Spleen (tissue), 11 donors: ENCODE data around the gene SPATS2. TPM values are rescaled to one million over a fixed set of nuclear protein-coding genes. Genes with fewer than 3 reads are reported as not detected.

Experiments
- DNase-seq: peaks from one replicate; pipeline ENCODE4 v3.0.0-alpha.2; 2020
- H3K27ac ChIP-seq, 8 donors: fragments of 200-600 bp; sonication (generic) in 7 of 8; 1 replicate in 4 of 8; 2 replicates in 4 of 8; pipeline versions ENCODE4 v1.5.0 to v1.8.0; 2016 to 2021; ENCODE audit warnings: inconsistent platforms in 4 of 8, mild to moderate bottlenecking in 4 of 8, moderate library complexity in 1 of 8
- H3K27me3 ChIP-seq, 7 donors: fragments of 200-600 bp; sonication (generic) in 6 of 7; replicated peaks in 1 of 7; 1 replicate in 4 of 7; 2 replicates in 3 of 7; pipeline versions ENCODE4 v1.5.0 to v1.8.0; 2016 to 2021; ENCODE audit warnings: inconsistent platforms in 3 of 7, mild to moderate bottlenecking in 1 of 7
- H3K36me3 ChIP-seq, 6 donors: fragments of 200-600 bp; sonication (generic) in 5 of 6; 1 replicate in 4 of 6; 2 replicates in 2 of 6; pipeline versions ENCODE4 v1.5.0 to v1.8.0; 2016 to 2021; ENCODE audit warnings: inconsistent platforms in 2 of 6
- H3K4me1 ChIP-seq, 6 donors: fragments of 200-600 bp; sonication (generic) in 5 of 6; 1 replicate in 3 of 6; 2 replicates in 3 of 6; pipeline versions ENCODE4 v1.5.0 to v1.8.0; 2016 to 2021; ENCODE audit warnings: inconsistent platforms in 3 of 6
- H3K4me3 ChIP-seq, 8 donors: fragments of 200-600 bp; sonication (generic) in 7 of 8; 1 replicate in 4 of 8; 2 replicates in 4 of 8; pipeline versions ENCODE4 v1.5.0 to v1.8.0; 2016 to 2021; ENCODE audit warnings: inconsistent platforms in 4 of 8, mild to moderate bottlenecking in 4 of 8, moderate library complexity in 2 of 8
- H3K9me3 ChIP-seq, 8 donors: fragments of 200-600 bp; sonication (generic) in 7 of 8; 1 replicate in 4 of 8; 2 replicates in 4 of 8; pipeline versions ENCODE4 v1.5.0 to v1.8.0; 2016 to 2021; ENCODE audit warnings: inconsistent platforms in 4 of 8
- CTCF ChIP-seq, 11 experiments: fragments of 200-600 bp in 7 of 11; fragments of 450-650 bp in 4 of 11; sonication (generic) in 4 of 11; IDR thresholded peaks in 8 of 11; conservative IDR thresholded peaks in 3 of 11; 1 replicate in 7 of 11; 2 replicates in 4 of 11; pipeline versions ENCODE4 v1.4.0 to v1.8.0; 2016 to 2021; ENCODE audit warnings: antibody characterized with exemption in 11 of 11, inconsistent platforms in 4 of 11, mild to moderate bottlenecking in 1 of 11
- POLR2A ChIP-seq, 3 donors: fragments of 450-650 bp; IDR thresholded peaks; one replicate each; pipeline ENCODE4 v1.5.1; 2017; ENCODE audit warnings: antibody characterized with exemption in 3 of 3, mild to moderate bottlenecking in 1 of 3
- POLR2AphosphoS5 ChIP-seq, 3 donors: sonication (generic); formaldehyde crosslinking; IDR thresholded peaks; one replicate each; pipeline ENCODE4 v1.5.1; 2017; ENCODE audit warnings: antibody characterized with exemption in 3 of 3
- WGBS, 5 donors: extraction: QIAGEN DNeasy Blood & Tissue Kit in 3 of 5; methylation state at CpG; one replicate each; pipeline versions ENCODE4 v1.1.5 to v1.1.7; 2013 to 2018; 5-methylcytosine and 5-hydroxymethylcytosine counted together
- intact Hi-C: fragments of 100-400 bp; cut with DNase I; formaldehyde crosslinking; loops from one replicate; pipeline ENCODE4 v1.15.0; 2023; ENCODE audit warnings: low total_unique reads
- polyA plus RNA-seq, 3 donors: library from polyadenylated mRNA; stranded (reverse); fragments of 200-250 nt; gene quantifications; one replicate each; pipeline ENCODE4 v1.2.1, GENCODE V29; 2013
- total RNA-seq, 7 donors: library from RNA; depleted of rRNA in 3 of 7; stranded (reverse); fragments of >200 nt in 3 of 7; fragmentation: NEBNext Ultra II Directional in 4 of 7; extraction: Animal tissue kit (Norgen Biotek cat#: 25700) in 4 of 7; gene quantifications; one replicate each; pipeline versions ENCODE4 v1.1.0 to v1.2.1, GENCODE V29; 2016 to 2021
- donor health status: healthy with polysubstance abuse.
- donor health status: DM: no; HTN: no; CAD: no; lungs with moderate emphysema.
- donor health status: DM: no; HTN: no; CAD: no.
- donor health status: Bipolar disorder and iron deficiency.
- donor health status: healthy.
- donor health status: DM: no; HTN: no; CAD: no.
- donor health status: DM: yes; HTN: yes; CAD: no.

SPATS2 gene
- total and polyA plus RNA-seq, 10 donors, result 7.1 to 27.0 (median 19.0) TPM

GRCh38 chr12:49552899-49553298 lies 185.6 kb downstream of the SPATS2 start:
- 82 to 94% (median 88%) methylated on average over 8 of the region's 8 CpGs for WGBS, 5 donors
- intact Hi-C loops, result no loop called here
- Histone ChIP-seq H3K36me3 (peaks cover 0 to 26% (median 18%) of the 10 kb centered on the region in 6 donors), H3K4me3 (no peak overlapping the region), H3K9me3 (no peaks in the 10 kb centered on the region), H3K4me1 (peaks cover 0 to 15% (median 13%) of the 10 kb centered on the region in 6 donors), H3K27ac (no peak overlapping the region), H3K27me3 (peaks cover 0 to 28% (median 19%) of the 10 kb centered on the region in 7 donors)
- DNase-seq, result no peak
- TF ChIP-seq CTCF (IDR thresholded peaks at IDR 0.05 in 8 of 11, conservative IDR thresholded peaks at IDR 0.05 in 3 of 11) (no peak), POLR2A (IDR thresholded peaks at IDR 0.05) (no peak), POLR2AphosphoS5 (IDR thresholded peaks at IDR 0.05) (no peak)

- Histone ChIP-seq H3K9me3 (no peaks in the 10 kb centered on the region), H3K27me3 (peaks cover 0 to 21% (median 12%) of the 10 kb centered on the region in 7 donors), H3K4me3 (no peak overlapping the region), H3K27ac (no peak overlapping the region), H3K36me3 (peaks cover 0 to 33% (median 25%) of the 10 kb centered on the region in 6 donors), H3K4me1 (peaks cover 0 to 11% (median 8%) of the 10 kb centered on the region in 6 donors)
- DNase-seq, result no peak
- intact Hi-C loops, result no loop called here
- whole genome bisulfite sequencing, 5 donors, result 62 to 78% (median 65%) methylated on average over 2 of the region's 2 CpGs
- TF ChIP-seq CTCF (IDR thresholded peaks at IDR 0.05 in 8 of 11, conservative IDR thresholded peaks at IDR 0.05 in 3 of 11) (peak in 8 of 11 experiments; percentile 21 to 44 (median 26)), POLR2AphosphoS5 (IDR thresholded peaks at IDR 0.05) (no peak), POLR2A (IDR thresholded peaks at IDR 0.05) (no peak)
These were observed 186.3 kb downstream of the SPATS2 start for GRCh38 chr12:49553512-49554088.

- H3K27ac ChIP-seq, result no peak overlapping the region
- DNase-seq, result no peak
- 59 to 85% (median 79%) methylated on average over 14 to 15 of the region's 15 CpGs for WGBS, 5 donors
- H3K4me3 ChIP-seq, result no peak overlapping the region
- H3K27me3 ChIP-seq, result peaks cover 0 to 14% (median 5%) of the 10 kb centered on the region in 7 donors
- peaks cover 0 to 5% (median 1%) of the 10 kb centered on the region in 6 donors for H3K4me1 ChIP-seq
- intact Hi-C loops, result no loop called here
- TF ChIP-seq POLR2AphosphoS5 (IDR thresholded peaks at IDR 0.05), result peak in 2 of 3 donors; percentile 19 to 60
- TF ChIP-seq POLR2A (IDR thresholded peaks at IDR 0.05), result no peak
- TF ChIP-seq CTCF (IDR thresholded peaks at IDR 0.05 in 8 of 11, conservative IDR thresholded peaks at IDR 0.05 in 3 of 11), result no peak
- peaks cover 0 to 40% (median 32%) of the 10 kb centered on the region in 6 donors for H3K36me3 ChIP-seq
- no peaks in the 10 kb centered on the region for H3K9me3 ChIP-seq
These were observed 187.0 kb downstream of the SPATS2 start for GRCh38 chr12:49554266-49554665.

- H3K27me3 ChIP-seq, result no peaks in the 10 kb centered on the region
- H3K36me3 ChIP-seq, result peaks cover 0 to 55% (median 47%) of the 10 kb centered on the region in 6 donors
- H3K4me1 ChIP-seq, result peaks cover 0 to 2% (median 0%) of the 10 kb centered on the region in 6 donors
- H3K27ac ChIP-seq, result no peak overlapping the region
- DNase-seq, result peak; percentile 64
- H3K9me3 ChIP-seq, result no peaks in the 10 kb centered on the region
- TF ChIP-seq POLR2AphosphoS5 (IDR thresholded peaks at IDR 0.05), result peak in 1 of 3 donors; percentile 50
- no peak for TF ChIP-seq POLR2A (IDR thresholded peaks at IDR 0.05)
- WGBS, 5 donors, result 84 to 95% (median 89%) methylated on average over 13 to 18 of the region's 18 CpGs
- intact Hi-C loops, result no loop called here
- H3K4me3 ChIP-seq, result no peak overlapping the region
These were observed 188.5 kb downstream of the SPATS2 start for GRCh38 chr12:49555631-49556390.
